K562 (cell line): ENCODE data around the gene PDZRN4. TPM values are rescaled to one million over a fixed set of nuclear protein-coding genes. Genes with fewer than 3 reads are reported as not detected.

ENCODE experiments used
- ATAC-seq: fragments of 200-7000 bp; cut with Tn5 transposase; 3 replicates; pipeline ENCODE4 v1.9.1; 2020; ENCODE audit warnings: moderate library complexity
- BruUV-seq: library from RNA; stranded (reverse); fragments of 400-500 nt; replicated peaks from 2 replicates; lab custom pipeline; 2021; lab: Mats Ljungman, UMichigan
- CTCF ChIA-PET: fragments of 300-600 bp; formaldehyde crosslinking; extraction: SDS; loops from one replicate; lab custom pipeline; 2021; ENCODE audit warnings: low intra/inter-chr PET ratio; lab: Yijun Ruan, JAX
- POLR2A ChIA-PET: fragments of 300-600, 350-650 bp; sonication (Branson Sonifier 250); formaldehyde crosslinking; extraction: SDS; loops from one replicate; lab custom pipeline; 2021; ENCODE audit warnings: antibody characterized with exemption, inconsistent platforms; lab: Yijun Ruan, JAX
- DNase-seq, 4 experiments: peaks; one replicate each; pipeline versions ENCODE4 v3.0.0 to v3.0.0-alpha.2; 2011 to 2018; ENCODE audit warnings: low spot score in 3 of 4, mixed read lengths in 3 of 4; ENCODE audit errors: extremely low read depth in 1 of 4
- FAIRE-seq: peaks from 2 replicates; lab custom pipeline; 2011; peaks lifted over from hg19 to GRCh38; lab: Jason Lieb, UNC
- H2AFZ ChIP-seq: 2 replicates; pipeline ENCODE4 v1.6.0; 2011; ENCODE audit warnings: low read depth, low read length, control low read depth, inconsistent platforms
- H3K27ac ChIP-seq: fragments of 200-600 bp; 3 replicates; pipeline ENCODE4 v1.8.0; 2011; ENCODE audit warnings: low read depth, mild to moderate bottlenecking, control low read depth, inconsistent platforms, low read length, moderate library complexity, mixed read lengths; ENCODE audit errors: extremely low read depth
- H3K27me3 ChIP-seq, 2 experiments: fragments of 300-600 bp in 1 of 2; 2 replicates in 1 of 2; 3 replicates in 1 of 2; pipeline versions ENCODE4 v1.6.0 to v1.8.0; 2011; ENCODE audit warnings: inconsistent platforms in 2 of 2, low read length in 2 of 2, mild to moderate bottlenecking in 1 of 2, mixed read lengths in 1 of 2, moderate library complexity in 1 of 2; ENCODE audit not compliant: control insufficient read depth in 2 of 2, insufficient read depth in 2 of 2
- H3K36me3 ChIP-seq: fragments of 300-600 bp; 3 replicates; pipeline ENCODE4 v1.8.0; 2011; ENCODE audit warnings: mild to moderate bottlenecking, low read length, inconsistent platforms; ENCODE audit not compliant: control insufficient read depth, insufficient read depth
- H3K4me1 ChIP-seq, 2 experiments: fragments of 200-600 bp in 1 of 2; replicated peaks in 1 of 2; 2 replicates in 1 of 2; 3 replicates in 1 of 2; pipeline versions ENCODE4 v1.5.1 to v1.8.0; 2011; ENCODE audit warnings: inconsistent platforms in 2 of 2, low read length in 2 of 2, mild to moderate bottlenecking in 1 of 2, mixed read lengths in 1 of 2, moderate library complexity in 1 of 2; ENCODE audit not compliant: control insufficient read depth in 2 of 2, insufficient read depth in 2 of 2
- H3K4me2 ChIP-seq: 2 replicates; pipeline ENCODE4 v1.6.1; 2011; ENCODE audit warnings: low read length, control low read depth, inconsistent platforms, mixed read lengths; ENCODE audit not compliant: insufficient read depth
- H3K4me3 ChIP-seq: fragments of 200-600 bp; sonication (generic), shearing (Covaris generic); 2 replicates; pipeline ENCODE4 v1.5.1; 2016; ENCODE audit warnings: control low read depth, inconsistent platforms
- H3K79me2 ChIP-seq: fragments of 200-600 bp; 3 replicates; pipeline ENCODE4 v1.8.0; 2011; ENCODE audit warnings: low read length, inconsistent platforms; ENCODE audit not compliant: control insufficient read depth, insufficient read depth
- H3K9ac ChIP-seq, 2 experiments: 2 replicates each; pipeline versions ENCODE4 v1.6.0 to v1.6.1; 2011; ENCODE audit warnings: low read depth in 2 of 2, low read length in 2 of 2, control low read depth in 1 of 2, inconsistent platforms in 1 of 2, mild to moderate bottlenecking in 1 of 2, mixed read lengths in 1 of 2; ENCODE audit not compliant: insufficient read depth in 1 of 2
- H3K9me1 ChIP-seq: one replicate; pipeline ENCODE4 v1.6.0; 2011; ENCODE audit warnings: inconsistent platforms, mild to moderate bottlenecking, low read length, moderate library complexity; ENCODE audit not compliant: control insufficient read depth, insufficient read depth
- H3K9me3 ChIP-seq: replicated peaks from 2 replicates; pipeline ENCODE4 v1.5.1; 2011; ENCODE audit warnings: low read depth, low read length, inconsistent platforms; ENCODE audit not compliant: control insufficient read depth, insufficient read depth
- H4K20me1 ChIP-seq: replicated peaks from 2 replicates; pipeline ENCODE4 v1.6.1; 2011; ENCODE audit warnings: low read length, inconsistent platforms, mixed read lengths; ENCODE audit not compliant: control insufficient read depth, insufficient read depth
- BHLHE40 ChIP-seq: IDR thresholded peaks from 2 replicates; pipeline ENCODE4 v1.6.1; 2011; ENCODE audit warnings: low read length, improper control_type of control experiment
- CEBPB ChIP-seq: fragments of 450-650 bp; IDR thresholded peaks from 2 replicates; pipeline ENCODE4 v1.6.1; 2016; ENCODE audit warnings: missing genetic modification characterization, missing compliant biosample characterization
- ELF1 ChIP-seq: fragments of 200-800 bp; sonication (Bioruptor generic); IDR thresholded peaks from 2 replicates; pipeline ENCODE4 v1.6.1; 2016; ENCODE audit warnings: missing genetic modification characterization, missing compliant biosample characterization
- EP400 ChIP-seq: fragments of 450-650 bp; IDR thresholded peaks from 2 replicates; pipeline ENCODE4 v1.6.1; 2017; ENCODE audit warnings: antibody characterized with exemption, mild to moderate bottlenecking, moderate library complexity
- KAT8 ChIP-seq: fragments of 450-650 bp; IDR thresholded peaks from 2 replicates; pipeline ENCODE4 v1.6.1; 2016; ENCODE audit warnings: low read depth, mild to moderate bottlenecking
- NONO ChIP-seq, 2 experiments: fragments of 200-400 bp in 1 of 2; fragments of 450-650 bp in 1 of 2; formaldehyde crosslinking in 1 of 2; IDR thresholded peaks; 2 replicates each; pipeline ENCODE4 v1.6.1; 2017; ENCODE audit warnings: low read depth in 2 of 2, mild to moderate bottlenecking in 2 of 2, moderate library complexity in 2 of 2, low read length in 1 of 2
- PTBP1 ChIP-seq: fragments of 200-400 bp; formaldehyde crosslinking; IDR thresholded peaks from 2 replicates; pipeline ENCODE4 v1.6.1; 2017; ENCODE audit warnings: low read depth, low read length
- RFX1 ChIP-seq: fragments of 450-650 bp; IDR thresholded peaks from 2 replicates; pipeline ENCODE4 v1.6.1; 2016; ENCODE audit warnings: mild to moderate bottlenecking, moderate library complexity
- SRSF3 ChIP-seq: fragments of 200-400 bp; formaldehyde crosslinking; IDR thresholded peaks from 2 replicates; pipeline ENCODE4 v1.6.1; 2016; ENCODE audit warnings: mild to moderate bottlenecking, low read length, moderate library complexity; ENCODE audit not compliant: insufficient read depth
- THRAP3 ChIP-seq: fragments of 450-650 bp; IDR thresholded peaks from 2 replicates; pipeline ENCODE4 v1.6.1; 2016; ENCODE audit warnings: mild to moderate bottlenecking, inconsistent platforms, borderline replicate concordance
- THRB ChIP-seq: fragments of 450-650 bp; formaldehyde crosslinking; conservative IDR thresholded peaks from 2 replicates; pipeline ENCODE4 v1.4.0; 2022; ENCODE audit warnings: mild to moderate bottlenecking, missing genetic modification characterization
- U2AF2 ChIP-seq: fragments of 200-400 bp; formaldehyde crosslinking; optimal IDR thresholded peaks from 2 replicates; pipeline ENCODE3; 2017; ENCODE audit warnings: low read depth, mild to moderate bottlenecking, low read length
- ZHX1 ChIP-seq: fragments of 150-350 bp; conservative IDR thresholded peaks from 2 replicates; pipeline ENCODE4 v1.6.1; 2014; ENCODE audit warnings: low read length
- ZNF165 ChIP-seq: fragments of 250-450 bp; sonication (Bioruptor Pico); IDR thresholded peaks from 2 replicates; pipeline ENCODE4 v1.4.0; 2020; ENCODE audit warnings: borderline replicate concordance
- WGBS: fragments of 100-300 bp; shearing (Covaris generic); methylation state at CpG from one replicate; pipeline ENCODE4 v1.1.6; 2016; ENCODE audit warnings: low coverage, mixed read lengths; ENCODE audit not compliant: insufficient coverage; ENCODE audit errors: missing lambda C conversion rate; 5-methylcytosine and 5-hydroxymethylcytosine counted together
- in situ Hi-C: fragments of 300-500 bp; cut with MboI; formaldehyde crosslinking; loops from 4 replicates; pipeline ENCODE4 v1.15.0; 2018; ENCODE audit warnings: inconsistent platforms, mixed read lengths
- intact Hi-C: fragments of 100-400 bp; cut with micrococcal nuclease; formaldehyde crosslinking; loops from 2 replicates; pipeline ENCODE4 v1.14.2; 2022
- polyA plus RNA-seq, 8 experiments: library from polyadenylated mRNA; depleted of rRNA in 4 of 8; stranded (reverse) in 5 of 8; unstranded in 3 of 8; fragments of >200 nt; fragmentation: Nextera tagmentation in 2 of 8; fragmentation: Illumina TruSeq in 1 of 8; extraction: Ambion mirVana in 2 of 8; extraction: Trizol in 1 of 8; gene quantifications; 2 replicates each; pipeline versions ENCODE4 v1.2.1 to v1.2.3, GENCODE V29; 2011 to 2014; ENCODE audit warnings: inconsistent platforms in 1 of 8, missing spikeins in 1 of 8
- total RNA-seq, 7 experiments: library from RNA; depleted of rRNA in 6 of 7; stranded (reverse); fragments of >200 nt in 6 of 7; fragmentation: Illumina TruSeq in 2 of 7; extraction: Trizol in 2 of 7; gene quantifications; 2 replicates each; pipeline versions ENCODE4 v1.2.1 to v1.2.3, GENCODE V29; 2011 to 2021; ENCODE audit warnings: low replicate concordance in 1 of 7
- TF ChIP-seq, protein P1 (sequence below): fragments of 250-450 bp; sonication (Bioruptor Pico); IDR thresholded peaks from 2 replicates; pipeline ENCODE4 v1.5.0; 2021; ENCODE audit warnings: mild to moderate bottlenecking, borderline replicate concordance

PDZRN4 gene
- total and polyA plus RNA-seq, 9 of the 15 experiments (the other 6 are each of a cell fraction or from before 2014, with no cell fraction given) = not detected

GRCh38 chr12:41220931-41221330 lies 32.8 kb downstream of the PDZRN4 start (continued):
- TF ChIP-seq ZHX1 (no peak), U2AF2 (no peak), EP400 (no peak)

GRCh38 chr12:41221491-41221890 lies 33.4 kb downstream of the PDZRN4 start:
- H3K79me2 ChIP-seq = no peaks in the 10 kb centered on the region
- no peak overlapping the region for H3K9ac ChIP-seq
- 0% methylated on average over 4 of the region's 4 CpGs for WGBS
- DNase-seq (no peak), FAIRE-seq (no peak), ATAC-seq (no peak)
- no peak overlapping the region for H2AFZ ChIP-seq
- H3K9me1 ChIP-seq = no peaks in the 10 kb centered on the region
- H3K4me3 ChIP-seq = no peak overlapping the region
- intact Hi-C loops = no loop called here
- no peaks in the 10 kb centered on the region for H3K27me3 ChIP-seq
- H3K9me3 ChIP-seq = no peaks in the 10 kb centered on the region
- H3K4me1 ChIP-seq = no peaks in the 10 kb centered on the region
- BruUV-seq = no TSS peak
- ChIA-PET CTCF (no interaction called here), POLR2A (no interaction called here)
- no peaks in the 10 kb centered on the region for H3K36me3 ChIP-seq
- H4K20me1 ChIP-seq = no peaks in the 10 kb centered on the region
- in situ Hi-C loops = no loop called here
- no peak overlapping the region for H3K27ac ChIP-seq
- no peak overlapping the region for H3K4me2 ChIP-seq
- TF ChIP-seq, protein P1, sequence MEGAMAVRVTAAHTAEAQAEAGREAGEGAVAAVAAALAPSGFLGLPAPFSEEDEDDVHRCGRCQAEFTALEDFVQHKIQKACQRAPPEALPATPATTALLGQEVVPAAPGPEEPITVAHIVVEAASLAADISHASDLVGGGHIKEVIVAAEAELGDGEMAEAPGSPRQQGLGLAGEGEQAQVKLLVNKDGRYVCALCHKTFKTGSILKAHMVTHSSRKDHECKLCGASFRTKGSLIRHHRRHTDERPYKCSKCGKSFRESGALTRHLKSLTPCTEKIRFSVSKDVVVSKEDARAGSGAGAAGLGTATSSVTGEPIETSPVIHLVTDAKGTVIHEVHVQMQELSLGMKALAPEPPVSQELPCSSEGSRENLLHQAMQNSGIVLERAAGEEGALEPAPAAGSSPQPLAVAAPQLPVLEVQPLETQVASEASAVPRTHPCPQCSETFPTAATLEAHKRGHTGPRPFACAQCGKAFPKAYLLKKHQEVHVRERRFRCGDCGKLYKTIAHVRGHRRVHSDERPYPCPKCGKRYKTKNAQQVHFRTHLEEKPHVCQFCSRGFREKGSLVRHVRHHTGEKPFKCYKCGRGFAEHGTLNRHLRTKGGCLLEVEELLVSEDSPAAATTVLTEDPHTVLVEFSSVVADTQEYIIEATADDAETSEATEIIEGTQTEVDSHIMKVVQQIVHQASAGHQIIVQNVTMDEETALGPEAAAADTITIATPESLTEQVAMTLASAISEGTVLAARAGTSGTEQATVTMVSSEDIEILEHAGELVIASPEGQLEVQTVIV = no peak
- TF ChIP-seq PTBP1 = no peak
- no peak for TF ChIP-seq THRB
- TF ChIP-seq NONO (IDR thresholded peaks at IDR 0.05; ENCODE audit: low read depth in 2 of 2, low read length in 1 of 2) = no peak
- TF ChIP-seq CEBPB (tag) = no peak
- no peak for TF ChIP-seq SRSF3
- no peak for TF ChIP-seq THRAP3
- TF ChIP-seq BHLHE40 = no peak
- TF ChIP-seq ELF1 (tag) = no peak
- TF ChIP-seq ZNF165 (CRISPR knock-in tag) = no peak
- TF ChIP-seq KAT8 = no peak
- no peak for TF ChIP-seq RFX1
- TF ChIP-seq, all 486 proteins: peak for 0
